ENCODE measurements around the gene SPEM2.

DNA sequence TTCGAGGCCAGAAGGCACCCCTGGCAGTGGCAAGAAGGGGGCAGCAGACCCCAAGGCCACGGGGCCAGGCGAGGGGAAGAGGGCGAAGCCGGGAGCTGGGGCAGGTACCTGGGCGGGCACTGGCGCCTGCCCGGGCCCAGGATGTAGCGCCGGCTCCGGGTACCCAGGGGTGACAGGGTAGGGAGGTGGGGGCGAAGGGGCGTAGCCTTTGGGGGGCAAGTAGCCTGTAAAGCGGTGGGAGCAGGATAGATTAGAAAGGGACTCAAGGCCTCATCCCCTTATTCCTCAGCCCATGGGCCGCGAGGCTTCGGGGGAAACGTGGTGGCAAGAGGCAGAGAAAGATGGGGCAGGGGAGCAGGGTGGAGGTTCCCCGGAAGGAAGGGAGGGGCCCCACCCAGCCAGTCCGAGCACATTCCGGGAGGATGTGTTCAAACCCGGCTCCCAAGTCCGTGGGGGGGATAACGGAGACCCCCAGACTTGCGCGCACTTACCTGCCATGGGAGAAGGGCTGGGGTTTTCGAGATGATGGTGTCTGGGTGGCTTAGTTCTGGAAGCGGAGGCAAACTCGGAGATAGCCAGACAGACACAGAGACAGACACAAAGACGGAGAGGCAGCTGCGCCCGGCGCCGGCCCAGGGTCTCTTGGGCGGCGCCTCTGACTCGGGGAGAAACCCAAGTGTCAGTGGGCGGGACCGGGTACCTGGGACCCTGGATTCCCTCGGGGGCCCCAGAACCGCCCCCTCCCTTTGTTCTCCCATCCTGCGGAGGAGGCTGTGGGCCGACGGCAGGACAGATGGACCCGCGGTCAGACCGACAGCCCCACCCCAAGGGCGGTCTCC lies 31.6 kb upstream of the SPEM2 start:
- TF ChIP-seq EZH2 (IDR thresholded peaks at IDR 0.05; ENCODE audit: borderline replicate concordance, insufficient read depth, low read length, poor library complexity, severe bottlenecking) (no peak), MXI1 (conservative IDR thresholded peaks at IDR 0.05; ENCODE audit: poor library complexity, severe bottlenecking) (peak; percentile 23)
- TF ChIP-seq, protein P1, sequence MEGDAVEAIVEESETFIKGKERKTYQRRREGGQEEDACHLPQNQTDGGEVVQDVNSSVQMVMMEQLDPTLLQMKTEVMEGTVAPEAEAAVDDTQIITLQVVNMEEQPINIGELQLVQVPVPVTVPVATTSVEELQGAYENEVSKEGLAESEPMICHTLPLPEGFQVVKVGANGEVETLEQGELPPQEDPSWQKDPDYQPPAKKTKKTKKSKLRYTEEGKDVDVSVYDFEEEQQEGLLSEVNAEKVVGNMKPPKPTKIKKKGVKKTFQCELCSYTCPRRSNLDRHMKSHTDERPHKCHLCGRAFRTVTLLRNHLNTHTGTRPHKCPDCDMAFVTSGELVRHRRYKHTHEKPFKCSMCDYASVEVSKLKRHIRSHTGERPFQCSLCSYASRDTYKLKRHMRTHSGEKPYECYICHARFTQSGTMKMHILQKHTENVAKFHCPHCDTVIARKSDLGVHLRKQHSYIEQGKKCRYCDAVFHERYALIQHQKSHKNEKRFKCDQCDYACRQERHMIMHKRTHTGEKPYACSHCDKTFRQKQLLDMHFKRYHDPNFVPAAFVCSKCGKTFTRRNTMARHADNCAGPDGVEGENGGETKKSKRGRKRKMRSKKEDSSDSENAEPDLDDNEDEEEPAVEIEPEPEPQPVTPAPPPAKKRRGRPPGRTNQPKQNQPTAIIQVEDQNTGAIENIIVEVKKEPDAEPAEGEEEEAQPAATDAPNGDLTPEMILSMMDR (IDR thresholded peaks at IDR 0.05; ENCODE audit: poor library complexity, severe bottlenecking) = peak; percentile 48
